GM20000 (cell line): Measurements from ENCODE around the gene UPK1B.
"Not testable (repeated sequence)": the region's sequence is repeated elsewhere in the genome, so short reads cannot be mapped to it uniquely, and the experiment has no call there.

Experiments used
- DNase-seq: peaks from one replicate; pipeline ENCODE4 v3.0.0; 2012; ENCODE audit warnings: low spot score
- CTCF ChIP-seq: IDR thresholded peaks from 2 replicates; pipeline ENCODE4 v1.5.1; 2012; ENCODE audit warnings: mild to moderate bottlenecking, control low read depth; ENCODE audit errors: extremely low read depth, missing control alignments

UPK1B gene

GRCh38 chr3:119160815-119161214 lies 12.6 kb upstream of the UPK1B start:
- no peak for TF ChIP-seq CTCF
- DNase-seq = no peak

- TF ChIP-seq CTCF = no peak
- no peak for DNase-seq
Observed at GRCh38 chr3:119161240-119161639, 12.2 kb upstream of the UPK1B start.

DNA sequence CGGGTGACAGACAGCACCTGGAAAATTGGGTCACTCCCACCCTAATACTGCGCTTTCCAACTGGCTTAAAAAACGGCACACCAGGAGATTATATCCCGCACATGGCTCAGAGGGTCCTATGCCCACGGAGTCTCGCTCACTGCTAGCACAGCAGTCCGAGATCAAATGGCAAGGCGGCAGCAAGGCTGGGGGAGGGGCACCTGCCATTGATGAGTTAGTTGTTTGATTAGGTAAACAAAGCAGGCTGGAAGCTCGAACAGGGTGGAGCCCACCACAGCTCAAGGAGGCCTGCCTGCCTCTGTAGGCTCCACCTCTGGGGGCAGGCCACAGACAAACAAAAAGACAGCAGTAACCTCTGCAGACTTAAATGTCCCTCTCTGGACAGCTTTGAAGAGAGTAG lies 8.7 kb upstream of the UPK1B start:
- not testable (repeated sequence) for DNase-seq

DNA sequence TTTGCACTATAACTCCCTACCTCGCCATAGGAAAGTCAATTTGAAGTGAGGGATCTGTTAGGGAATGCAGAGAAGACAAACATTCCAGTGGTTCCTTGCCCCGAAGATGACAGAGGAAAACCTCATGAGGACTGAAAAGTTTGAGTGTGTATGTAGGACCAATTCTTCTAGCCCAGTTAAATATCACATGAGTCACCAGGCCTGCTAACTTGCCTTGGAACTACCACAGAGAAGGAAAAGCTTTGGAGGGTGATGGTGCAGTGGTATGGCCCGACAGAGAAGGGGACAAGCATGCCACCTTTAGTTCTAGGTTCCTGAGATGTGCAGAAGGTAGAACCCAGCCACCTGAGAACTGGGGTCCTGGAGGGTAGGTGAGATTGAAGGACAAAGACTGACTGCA lies 2.6 kb upstream of the UPK1B start:
- no peak for DNase-seq
- TF ChIP-seq CTCF = no peak

DNA sequence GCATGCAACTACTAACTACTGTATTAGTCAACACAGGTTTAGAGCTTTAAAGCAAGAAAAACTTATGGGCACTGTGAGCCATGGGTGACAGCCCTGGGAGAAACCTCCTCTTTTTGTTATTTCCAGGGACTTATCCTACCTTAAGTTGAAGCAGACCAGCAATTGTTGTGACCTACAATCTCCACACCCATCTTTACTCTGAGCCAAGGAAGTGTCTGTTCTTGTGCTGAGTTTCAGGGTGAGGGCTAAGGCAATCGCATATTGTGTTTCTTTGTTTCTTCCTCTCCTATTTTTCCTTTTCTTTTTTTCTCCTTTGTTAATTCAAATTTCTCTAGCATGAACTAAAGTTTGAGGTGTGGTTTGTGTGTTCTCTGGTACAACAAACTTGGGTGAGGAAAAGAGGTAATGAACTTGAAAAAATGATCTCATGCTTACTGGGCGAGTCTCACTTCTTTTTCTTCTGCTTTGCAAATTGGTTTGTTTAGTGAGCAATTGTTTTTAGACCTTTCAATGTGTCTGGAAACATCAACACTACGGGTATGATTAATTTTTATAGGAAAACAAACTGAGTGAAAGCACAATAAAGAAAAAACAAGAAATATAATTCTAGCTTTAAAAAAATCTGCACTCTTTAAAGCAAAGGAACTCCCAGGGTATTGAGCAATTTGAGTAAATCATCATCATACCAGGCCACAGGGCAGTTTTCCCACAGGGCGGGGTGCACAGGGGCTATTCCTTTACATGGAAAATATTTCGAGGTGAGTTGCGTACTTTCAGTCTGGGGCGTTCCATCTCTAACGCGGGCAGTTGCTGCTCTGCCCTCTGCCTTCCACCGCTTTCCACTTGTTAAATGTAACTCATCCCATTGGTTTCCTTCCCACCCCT lies 2.7 kb downstream of the UPK1B start:
- no peak for TF ChIP-seq CTCF
- DNase-seq = no peak

DNA sequence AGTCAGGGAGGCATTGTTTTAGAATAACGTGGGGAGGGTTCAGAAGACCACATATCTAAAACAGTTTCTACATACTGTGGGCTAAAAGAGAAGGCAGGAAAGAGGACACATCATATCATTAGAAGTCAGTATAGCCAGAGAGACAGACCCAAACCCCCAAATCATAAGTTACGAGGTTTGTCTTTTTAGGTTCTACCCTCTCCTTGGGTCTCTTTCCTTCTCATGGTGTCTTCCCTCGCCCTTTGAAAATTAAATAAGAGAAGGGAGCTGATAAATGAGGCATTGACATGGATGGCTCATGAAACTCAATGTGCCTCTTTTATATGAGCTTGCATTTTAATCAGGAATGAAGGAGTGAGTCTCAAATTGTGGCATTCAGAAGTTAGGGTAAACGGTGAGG lies 3.4 kb downstream of the UPK1B start:
- no peak for TF ChIP-seq CTCF
- no peak for DNase-seq

DNA sequence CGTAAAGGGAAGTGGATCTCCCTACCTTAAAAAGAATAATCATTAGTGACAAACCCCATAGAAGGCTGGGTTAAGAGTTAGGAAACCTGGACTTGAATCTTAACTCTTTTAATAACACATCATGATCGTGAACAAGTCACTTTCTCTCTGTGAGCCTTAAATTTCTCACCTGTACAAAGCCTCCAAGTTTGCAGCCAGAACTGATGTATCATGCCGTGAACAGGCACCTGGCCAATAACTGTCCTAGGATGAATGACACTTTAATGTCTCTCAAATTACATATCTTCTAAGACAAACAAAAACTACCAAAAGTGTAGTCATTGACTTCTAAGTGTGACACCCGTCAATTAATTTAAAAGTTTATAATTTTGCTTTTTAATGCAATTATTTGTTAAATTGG lies 3.9 kb downstream of the UPK1B start:
- no peak for DNase-seq

More for the DNA sequence above, 3.9 kb downstream of the UPK1B start:
- no peak for TF ChIP-seq CTCF
